ENCODE results near the gene NECAB3. TPM values are rescaled to one million over a fixed set of nuclear protein-coding genes. Genes with fewer than 3 reads are reported as not detected.

Gene NECAB3
- total and polyA plus RNA-seq, 2 of the 13 experiments (the other 11 are each of a cell fraction or from before 2014, with no cell fraction given), result 61.5 to 65.5 TPM

DNA sequence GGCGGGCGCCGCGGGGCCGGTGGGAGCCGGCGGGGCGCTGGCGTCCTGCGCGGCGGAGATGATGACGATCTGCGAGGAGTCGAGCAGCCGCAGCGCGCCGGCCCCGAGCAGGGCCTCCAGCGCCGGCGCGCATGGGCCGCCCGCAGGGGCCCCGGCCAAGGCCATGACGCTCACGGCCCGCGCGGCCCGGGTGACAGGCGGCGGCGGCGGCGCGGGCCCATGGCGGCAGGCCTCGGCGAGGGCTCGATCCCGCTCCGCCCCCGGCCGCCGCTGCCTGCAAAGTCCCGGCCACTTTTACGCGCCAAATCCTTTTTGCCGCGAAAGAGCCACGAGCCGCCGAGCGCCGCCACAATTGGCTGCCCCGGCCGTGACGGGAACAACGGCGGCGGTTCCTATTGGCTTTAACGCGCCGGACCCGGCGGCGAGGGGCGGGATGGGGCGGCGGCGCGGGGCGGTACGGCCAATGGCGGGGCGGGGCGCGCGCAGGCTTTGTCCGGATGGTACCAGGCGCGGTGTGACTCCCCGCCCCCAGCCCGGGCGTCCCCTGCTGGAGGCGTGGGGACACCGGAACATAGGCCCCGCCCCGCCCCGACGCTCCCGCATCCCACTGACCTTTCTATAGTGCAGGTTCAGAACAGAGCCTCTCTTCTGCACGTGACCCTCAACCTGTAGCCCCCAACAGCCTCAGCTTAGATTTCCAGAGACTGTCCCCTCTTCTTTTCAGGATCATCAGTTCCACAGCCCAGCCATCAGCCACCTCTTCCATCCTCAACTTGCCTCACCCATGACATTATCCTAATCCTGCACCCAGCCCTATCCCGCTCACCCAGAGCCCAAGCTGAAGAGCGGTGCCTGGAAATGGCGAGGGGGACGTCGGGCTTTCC lies 12.1 kb upstream of the NECAB3 start, which contains the start of gene E2F1 (continued):
- TF ChIP-seq RERE (CRISPR knock-in tag; IDR thresholded peaks at IDR 0.05; ENCODE audit: low read depth), result peak; percentile 35; the same call in 1 of the 2 replicates
- TF ChIP-seq, protein P1, sequence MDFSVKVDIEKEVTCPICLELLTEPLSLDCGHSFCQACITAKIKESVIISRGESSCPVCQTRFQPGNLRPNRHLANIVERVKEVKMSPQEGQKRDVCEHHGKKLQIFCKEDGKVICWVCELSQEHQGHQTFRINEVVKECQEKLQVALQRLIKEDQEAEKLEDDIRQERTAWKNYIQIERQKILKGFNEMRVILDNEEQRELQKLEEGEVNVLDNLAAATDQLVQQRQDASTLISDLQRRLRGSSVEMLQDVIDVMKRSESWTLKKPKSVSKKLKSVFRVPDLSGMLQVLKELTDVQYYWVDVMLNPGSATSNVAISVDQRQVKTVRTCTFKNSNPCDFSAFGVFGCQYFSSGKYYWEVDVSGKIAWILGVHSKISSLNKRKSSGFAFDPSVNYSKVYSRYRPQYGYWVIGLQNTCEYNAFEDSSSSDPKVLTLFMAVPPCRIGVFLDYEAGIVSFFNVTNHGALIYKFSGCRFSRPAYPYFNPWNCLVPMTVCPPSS (IDR thresholded peaks at IDR 0.05), result no peak
- no peak for TF ChIP-seq ZFP37 (CRISPR knock-in tag; IDR thresholded peaks at IDR 0.05; ENCODE audit: borderline replicate concordance)
- no peak for TF ChIP-seq ZNF646 (CRISPR knock-in tag; IDR thresholded peaks at IDR 0.05)
- TF ChIP-seq, protein P2, sequence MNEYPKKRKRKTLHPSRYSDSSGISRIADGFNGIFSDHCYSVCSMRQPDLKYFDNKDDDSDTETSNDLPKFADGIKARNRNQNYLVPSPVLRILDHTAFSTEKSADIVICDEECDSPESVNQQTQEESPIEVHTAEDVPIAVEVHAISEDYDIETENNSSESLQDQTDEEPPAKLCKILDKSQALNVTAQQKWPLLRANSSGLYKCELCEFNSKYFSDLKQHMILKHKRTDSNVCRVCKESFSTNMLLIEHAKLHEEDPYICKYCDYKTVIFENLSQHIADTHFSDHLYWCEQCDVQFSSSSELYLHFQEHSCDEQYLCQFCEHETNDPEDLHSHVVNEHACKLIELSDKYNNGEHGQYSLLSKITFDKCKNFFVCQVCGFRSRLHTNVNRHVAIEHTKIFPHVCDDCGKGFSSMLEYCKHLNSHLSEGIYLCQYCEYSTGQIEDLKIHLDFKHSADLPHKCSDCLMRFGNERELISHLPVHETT (CRISPR knock-in tag; conservative IDR thresholded peaks at IDR 0.05), result peak; percentile 55; the same call in 1 of the 2 replicates
- peak; percentile 82; the same call in 1 of the 2 replicates for TF ChIP-seq RELA (CRISPR knock-in tag; IDR thresholded peaks at IDR 0.05)
- TF ChIP-seq ZNF10 (CRISPR knock-in tag; IDR thresholded peaks at IDR 0.05; ENCODE audit: borderline replicate concordance, low read depth), result no peak
- TF ChIP-seq CCAR2 (optimal IDR thresholded peaks at IDR 0.05; ENCODE audit: low read depth, low read length), result no peak
- peak; percentile 78 for TF ChIP-seq RFX5 (IDR thresholded peaks at IDR 0.05; ENCODE audit: low read depth, low read length)
- TF ChIP-seq, protein P3, sequence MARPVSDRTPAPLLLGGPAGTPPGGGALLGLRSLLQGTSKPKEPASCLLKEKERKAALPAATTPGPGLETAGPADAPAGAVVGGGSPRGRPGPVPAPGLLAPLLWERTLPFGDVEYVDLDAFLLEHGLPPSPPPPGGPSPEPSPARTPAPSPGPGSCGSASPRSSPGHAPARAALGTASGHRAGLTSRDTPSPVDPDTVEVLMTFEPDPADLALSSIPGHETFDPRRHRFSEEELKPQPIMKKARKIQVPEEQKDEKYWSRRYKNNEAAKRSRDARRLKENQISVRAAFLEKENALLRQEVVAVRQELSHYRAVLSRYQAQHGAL (CRISPR knock-in tag; IDR thresholded peaks at IDR 0.05; ENCODE audit: not compliant biosample characterization), result peak; percentile 80
